Lower leg skin (tissue), 4 donors: ENCODE data around the gene UTP14A. TPM values are rescaled to one million over a fixed set of nuclear protein-coding genes. Genes with fewer than 3 reads are reported as not detected.

Experiments
- DNase-seq, 2 donors: peaks; one replicate each; pipeline ENCODE4 v3.0.0-alpha.2; 2019; ENCODE audit warnings: low spot score in 2 of 2
- H3K4me3 ChIP-seq: fragments of 200-600 bp; sonication (generic); 2 replicates; pipeline ENCODE4 v1.5.1; 2017; ENCODE audit warnings: mild to moderate bottlenecking, low read depth; ENCODE audit not compliant: poor library complexity, severe bottlenecking
- POLR2A ChIP-seq, 2 donors: fragments of 450-650 bp; IDR thresholded peaks; one replicate each; pipeline ENCODE4 v1.6.1; 2016 to 2017; ENCODE audit warnings: antibody characterized with exemption in 2 of 2, mild to moderate bottlenecking in 1 of 2, moderate library complexity in 1 of 2
- WGBS, 2 donors: methylation state at CpG; one replicate each; pipeline ENCODE4 v1.1.5; 2018; 5-methylcytosine and 5-hydroxymethylcytosine counted together
- intact Hi-C: fragments of 100-400 bp; cut with DNase I; formaldehyde crosslinking; loops from one replicate; pipeline ENCODE4 v1.15.0; 2023; ENCODE audit warnings: low total_unique reads
- total RNA-seq, 4 donors: library from RNA; depleted of rRNA; stranded (reverse); fragments of >200 nt; gene quantifications; one replicate each; pipeline ENCODE4 v1.1.0, GENCODE V29; 2016
- TF ChIP-seq, protein P1 (sequence below), 3 donors: fragments of 450-650 bp; IDR thresholded peaks; one replicate each; pipeline ENCODE4 v1.5.1; 2016; ENCODE audit warnings: antibody characterized with exemption in 3 of 3, mild to moderate bottlenecking in 3 of 3, moderate library complexity in 2 of 3

UTP14A gene
- total RNA-seq, 4 donors from 2014 or later: 10.5 to 12.6 (median 11.1) TPM

DNA sequence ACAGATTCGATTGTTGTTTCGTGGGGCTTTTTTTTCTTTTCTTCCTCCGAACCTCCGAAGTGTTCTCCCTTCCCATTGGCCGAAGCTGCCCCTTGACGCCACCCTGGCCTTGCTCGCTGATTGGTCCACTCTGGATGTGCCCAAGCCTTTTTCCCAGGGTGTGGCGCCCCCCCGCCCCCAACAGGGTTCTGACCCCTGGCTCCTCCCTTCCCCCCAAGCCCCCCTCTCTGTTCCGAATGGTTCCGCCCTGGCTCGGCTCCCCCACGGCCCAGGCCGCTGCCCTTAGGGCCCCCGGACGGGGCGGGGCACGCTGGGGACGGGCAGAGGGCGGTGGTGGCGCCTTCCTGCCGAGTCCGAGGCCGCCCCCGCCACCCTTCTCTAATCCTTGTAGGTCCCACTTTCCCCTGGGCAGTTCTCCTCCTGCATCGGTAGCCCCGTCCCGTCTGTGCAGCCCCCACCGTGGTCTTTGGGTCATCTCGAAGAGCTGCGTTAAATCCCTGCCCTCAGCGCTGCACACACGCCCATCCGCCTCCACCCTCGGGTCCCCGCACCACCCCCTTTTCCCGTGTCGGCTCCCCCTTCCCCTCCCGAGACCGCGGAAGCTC lies 25.5 kb downstream of the UTP14A start:
- TF ChIP-seq, protein P1, sequence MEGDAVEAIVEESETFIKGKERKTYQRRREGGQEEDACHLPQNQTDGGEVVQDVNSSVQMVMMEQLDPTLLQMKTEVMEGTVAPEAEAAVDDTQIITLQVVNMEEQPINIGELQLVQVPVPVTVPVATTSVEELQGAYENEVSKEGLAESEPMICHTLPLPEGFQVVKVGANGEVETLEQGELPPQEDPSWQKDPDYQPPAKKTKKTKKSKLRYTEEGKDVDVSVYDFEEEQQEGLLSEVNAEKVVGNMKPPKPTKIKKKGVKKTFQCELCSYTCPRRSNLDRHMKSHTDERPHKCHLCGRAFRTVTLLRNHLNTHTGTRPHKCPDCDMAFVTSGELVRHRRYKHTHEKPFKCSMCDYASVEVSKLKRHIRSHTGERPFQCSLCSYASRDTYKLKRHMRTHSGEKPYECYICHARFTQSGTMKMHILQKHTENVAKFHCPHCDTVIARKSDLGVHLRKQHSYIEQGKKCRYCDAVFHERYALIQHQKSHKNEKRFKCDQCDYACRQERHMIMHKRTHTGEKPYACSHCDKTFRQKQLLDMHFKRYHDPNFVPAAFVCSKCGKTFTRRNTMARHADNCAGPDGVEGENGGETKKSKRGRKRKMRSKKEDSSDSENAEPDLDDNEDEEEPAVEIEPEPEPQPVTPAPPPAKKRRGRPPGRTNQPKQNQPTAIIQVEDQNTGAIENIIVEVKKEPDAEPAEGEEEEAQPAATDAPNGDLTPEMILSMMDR (IDR thresholded peaks at IDR 0.05): no peak
- TF ChIP-seq POLR2A (IDR thresholded peaks at IDR 0.05): no peak
- peak; percentile 85 to 97 for DNase-seq
- 0 to 45% methylated on average over 22 to 41 of the region's 41 CpGs for WGBS, 2 donors
- intact Hi-C loops: no loop called here
- peak overlapping the region; percentile 23 for H3K4me3 ChIP-seq

DNA sequence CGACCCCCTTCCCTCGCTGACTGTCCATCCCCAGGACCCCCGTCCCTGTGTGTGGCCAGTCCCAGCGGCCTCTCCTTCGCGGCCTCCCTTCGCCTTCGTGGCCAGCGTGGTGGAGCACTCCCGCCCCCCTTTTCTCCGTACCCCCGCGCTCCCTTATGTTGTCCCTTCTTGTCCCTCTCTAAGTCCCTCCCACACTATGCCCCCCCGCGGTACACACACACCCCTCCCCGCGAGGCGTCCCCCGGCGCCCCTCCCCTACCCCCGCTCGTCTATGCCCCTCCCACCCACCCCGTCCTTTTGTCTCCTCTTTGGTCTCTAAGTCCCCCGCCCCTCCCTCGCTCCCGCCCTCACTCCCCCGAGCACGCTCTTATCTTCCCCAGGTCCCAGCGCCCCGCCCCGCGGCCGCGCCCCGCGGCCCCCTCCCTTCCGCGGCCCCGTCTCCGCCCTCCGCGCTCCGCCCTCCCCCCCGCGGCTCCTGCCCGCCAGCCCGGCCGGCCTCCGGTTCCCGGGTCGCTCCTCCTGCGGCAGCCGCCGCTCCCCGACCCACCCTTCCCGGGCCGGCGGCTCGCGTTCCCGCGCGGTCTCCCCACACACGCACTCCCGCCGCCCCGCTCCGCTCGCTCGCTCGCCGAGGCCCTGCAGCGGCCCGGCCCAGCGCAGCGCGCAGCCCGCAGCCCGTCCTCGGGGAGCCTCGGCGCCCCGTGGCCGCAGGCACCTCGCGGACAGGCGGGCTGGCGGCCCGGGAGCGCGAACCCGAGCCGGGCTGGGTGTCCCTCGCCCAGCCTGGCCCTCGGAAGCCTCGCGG lies 26.3 kb downstream of the UTP14A start:
- H3K4me3 ChIP-seq: peak overlapping the region; percentile 23
- WGBS, 2 donors: 0 to 46% methylated on average over 14 to 54 of the region's 97 CpGs
- intact Hi-C loops: no loop called here
- no peak for TF ChIP-seq POLR2A (IDR thresholded peaks at IDR 0.05)
- TF ChIP-seq, protein P1 (IDR thresholded peaks at IDR 0.05): no peak
- peak; percentile 87 to 97 for DNase-seq

DNA sequence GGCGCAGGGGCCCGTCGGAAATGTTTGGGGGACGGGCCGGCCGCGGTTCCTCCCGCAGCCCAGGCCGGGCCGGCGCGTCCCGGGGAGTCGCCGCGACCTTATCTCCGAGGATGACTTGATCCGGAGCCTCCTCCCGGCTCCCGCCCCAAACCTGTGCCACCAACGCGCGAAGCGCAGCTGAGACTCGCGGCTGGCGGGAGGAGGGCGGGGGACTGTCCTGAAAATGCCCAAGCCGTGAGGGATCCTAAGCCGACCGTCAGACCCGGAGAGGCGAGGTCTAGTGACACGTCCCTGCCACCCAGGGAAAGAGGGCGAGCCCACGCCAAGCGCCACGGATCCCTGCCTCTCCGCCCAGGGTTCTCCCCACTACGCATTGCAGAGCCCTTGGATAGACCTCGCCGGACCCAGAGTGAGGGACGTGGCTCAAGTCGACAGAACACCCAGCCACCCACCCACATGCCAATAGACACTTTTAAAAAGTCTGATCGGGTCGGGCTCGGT lies 26.9 kb downstream of the UTP14A start:
- no peak for DNase-seq
- 19 to 55% methylated on average over 5 to 27 of the region's 47 CpGs for WGBS, 2 donors
- intact Hi-C loops: no loop called here
- peak overlapping the region; percentile 17 for H3K4me3 ChIP-seq
- TF ChIP-seq POLR2A (IDR thresholded peaks at IDR 0.05): no peak
- TF ChIP-seq, protein P1 (IDR thresholded peaks at IDR 0.05): no peak

DNA sequence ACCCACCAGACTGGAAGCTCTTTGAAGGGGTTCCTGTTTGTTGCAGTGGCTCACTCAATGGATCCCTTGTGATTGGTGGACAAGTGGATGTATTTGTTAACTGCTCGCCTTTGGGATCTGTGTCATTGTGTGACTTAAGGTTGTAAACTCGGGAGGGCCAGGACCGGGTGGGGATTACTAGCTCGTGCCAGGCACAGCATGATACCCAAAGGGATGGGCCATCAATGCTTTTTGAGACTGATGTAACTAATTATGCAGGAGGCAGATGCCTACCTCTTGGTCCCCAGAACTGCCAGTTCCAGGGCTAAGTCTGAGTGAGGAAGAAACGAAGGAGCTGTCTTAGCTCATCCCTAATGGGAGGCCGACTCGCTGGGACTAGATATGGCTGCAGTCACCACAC lies 27.7 kb downstream of the UTP14A start:
- intact Hi-C loops: no loop called here
- 27 to 53% methylated on average over 7 of the region's 7 CpGs for WGBS, 2 donors
- no peak for TF ChIP-seq POLR2A (IDR thresholded peaks at IDR 0.05)
- TF ChIP-seq, protein P1 (IDR thresholded peaks at IDR 0.05): no peak
- no peak overlapping the region for H3K4me3 ChIP-seq
- DNase-seq: no peak

DNA sequence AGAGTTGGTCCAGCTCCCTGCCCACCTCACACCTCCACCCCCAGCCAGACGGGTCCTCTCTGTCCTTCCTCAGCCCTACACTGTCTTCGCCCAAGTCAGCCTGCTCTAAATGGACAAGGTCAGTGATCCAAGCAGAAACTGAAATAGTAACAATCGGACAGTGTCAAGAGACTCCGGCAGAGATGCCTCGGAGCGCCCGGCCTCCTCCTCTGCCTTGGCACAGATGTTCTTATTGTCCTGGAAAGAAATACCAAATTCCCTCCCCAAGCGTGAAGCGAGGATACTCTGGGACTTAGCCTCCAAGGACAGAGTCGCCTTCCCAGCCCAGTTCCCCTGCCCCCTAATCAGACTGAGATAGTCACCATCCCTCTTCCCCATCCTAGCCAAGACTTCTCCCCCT lies 28.5 kb downstream of the UTP14A start:
- no peak overlapping the region for H3K4me3 ChIP-seq
- no peak for DNase-seq
- TF ChIP-seq, protein P1 (IDR thresholded peaks at IDR 0.05): no peak
- TF ChIP-seq POLR2A (IDR thresholded peaks at IDR 0.05): no peak
- intact Hi-C loops: no loop called here
- WGBS, 2 donors: 45 to 57% methylated on average over 10 of the region's 10 CpGs
